Measurements from ENCODE around the gene GARRE1. TPM values are rescaled to one million over a fixed set of nuclear protein-coding genes. Genes with fewer than 3 reads are reported as not detected.
"Not testable (repeated sequence)": the region's sequence is repeated elsewhere in the genome, so short reads cannot be mapped to it uniquely, and the experiment has no call there.

GARRE1 gene
- total RNA-seq, 1 experiment from 2014 or later, result 16.9 TPM

DNA sequence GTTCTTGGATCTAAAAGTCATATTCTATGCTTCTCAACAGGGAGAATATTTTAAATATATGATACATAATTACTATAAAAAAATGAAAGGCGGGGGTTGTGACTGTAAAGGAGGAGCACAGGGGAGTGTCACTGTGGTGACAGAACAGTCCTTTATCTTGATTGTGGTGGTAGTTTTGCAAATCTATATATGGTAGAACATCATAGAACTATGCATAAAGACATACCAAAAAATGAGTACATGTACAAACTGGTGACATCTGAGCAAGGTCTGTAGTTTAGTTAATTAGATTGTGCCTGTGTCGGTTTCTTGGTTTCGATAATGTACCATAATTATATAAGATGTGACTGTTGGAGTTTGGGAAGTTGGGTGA is 38.7 kb upstream of the GARRE1 start:
- Histone ChIP-seq H3K9ac (ENCODE audit: low read length) (no peak overlapping the region), H4K20me1 (ENCODE audit: insufficient read depth) (peaks cover 7% of the 10 kb centered on the region; the same call in 1 of the 2 replicates), H3K4me1 (ENCODE audit: control insufficient read depth in 1 of 2, insufficient read depth in 2 of 2, low read length in 2 of 2) (peaks cover 0 to 9% of the 10 kb centered on the region in 2 experiments; a peak in 1 of 4 replicates), H2AFZ (ENCODE audit: low read depth, low read length, poor library complexity, severe bottlenecking) (no peak overlapping the region), H3K4me2 (ENCODE audit: low read length) (no peak overlapping the region), H3K79me2 (ENCODE audit: insufficient read depth, low read length) (peaks cover 68% of the 10 kb centered on the region), H3K27ac (ENCODE audit: low read depth, low read length) (no peak overlapping the region), H3K9me3 (ENCODE audit: control insufficient read depth in 1 of 2, insufficient read depth in 1 of 2, low read depth in 1 of 2, low read length in 2 of 2) (no peaks in the 10 kb centered on the region), H3K27me3 (ENCODE audit: insufficient read depth, low read length) (no peaks in the 10 kb centered on the region), H3K4me3 (replicated peaks in 1 of 2; ENCODE audit: low read depth in 1 of 2, low read length in 2 of 2) (no peak overlapping the region), H3K9me2 (ENCODE audit: insufficient read depth) (no peaks in the 10 kb centered on the region), H3K36me3 (ENCODE audit: control insufficient read depth in 1 of 2, insufficient read depth in 2 of 2, low read length in 2 of 2) (peaks cover 19 to 20% of the 10 kb centered on the region in 2 experiments)
- intact Hi-C loops (cut with micrococcal nuclease), result no loop called here
- TF ChIP-seq SRF (IDR thresholded peaks at IDR 0.05; ENCODE audit: low read depth) (no peak), CBX3 (IDR thresholded peaks at IDR 0.05; ENCODE audit: low read depth) (no peak), EGR1 (IDR thresholded peaks at IDR 0.05; ENCODE audit: low read depth) (no peak), JUND (IDR thresholded peaks at IDR 0.05) (no peak), EZH2phosphoT487 (IDR thresholded peaks at IDR 0.05; ENCODE audit: borderline replicate concordance) (no peak)
- TF ChIP-seq, protein P1, sequence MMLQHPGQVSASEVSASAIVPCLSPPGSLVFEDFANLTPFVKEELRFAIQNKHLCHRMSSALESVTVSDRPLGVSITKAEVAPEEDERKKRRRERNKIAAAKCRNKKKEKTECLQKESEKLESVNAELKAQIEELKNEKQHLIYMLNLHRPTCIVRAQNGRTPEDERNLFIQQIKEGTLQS (IDR thresholded peaks at IDR 0.05), result no peak
- TF ChIP-seq, protein P2, sequence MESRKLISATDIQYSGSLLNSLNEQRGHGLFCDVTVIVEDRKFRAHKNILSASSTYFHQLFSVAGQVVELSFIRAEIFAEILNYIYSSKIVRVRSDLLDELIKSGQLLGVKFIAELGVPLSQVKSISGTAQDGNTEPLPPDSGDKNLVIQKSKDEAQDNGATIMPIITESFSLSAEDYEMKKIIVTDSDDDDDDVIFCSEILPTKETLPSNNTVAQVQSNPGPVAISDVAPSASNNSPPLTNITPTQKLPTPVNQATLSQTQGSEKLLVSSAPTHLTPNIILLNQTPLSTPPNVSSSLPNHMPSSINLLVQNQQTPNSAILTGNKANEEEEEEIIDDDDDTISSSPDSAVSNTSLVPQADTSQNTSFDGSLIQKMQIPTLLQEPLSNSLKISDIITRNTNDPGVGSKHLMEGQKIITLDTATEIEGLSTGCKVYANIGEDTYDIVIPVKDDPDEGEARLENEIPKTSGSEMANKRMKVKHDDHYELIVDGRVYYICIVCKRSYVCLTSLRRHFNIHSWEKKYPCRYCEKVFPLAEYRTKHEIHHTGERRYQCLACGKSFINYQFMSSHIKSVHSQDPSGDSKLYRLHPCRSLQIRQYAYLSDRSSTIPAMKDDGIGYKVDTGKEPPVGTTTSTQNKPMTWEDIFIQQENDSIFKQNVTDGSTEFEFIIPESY (IDR thresholded peaks at IDR 0.05; ENCODE audit: extremely low read depth, insufficient replicate concordance, low read length), result no peak
- ChIA-PET CTCF (no interaction called here), RAD21 (ENCODE audit: low non-redundant PET in 1 of 2, low total read pairs in 2 of 2, uncharacterized antibody in 2 of 2, unreplicated experiment in 2 of 2) (no interaction called here), POLR2A (no interaction called here)
- no peak for ATAC-seq
- no peak for DNase-seq (ENCODE audit: low read depth, low spot score)
- BruUV-seq (replicated peaks), result no TSS peak

GRCh38 chr19:34216745-34217219 is 37.6 kb upstream of the GARRE1 start:
- H4K20me1 ChIP-seq (ENCODE audit: insufficient read depth); ATAC-seq; H3K4me1 ChIP-seq (ENCODE audit: control insufficient read depth in 1 of 2, insufficient read depth in 2 of 2, low read length in 2 of 2); BruUV-seq (replicated peaks); H3K4me2 ChIP-seq (ENCODE audit: low read length); H3K9me3 ChIP-seq (ENCODE audit: control insufficient read depth in 1 of 2, insufficient read depth in 1 of 2, low read depth in 1 of 2, low read length in 2 of 2); intact Hi-C loops (cut with micrococcal nuclease); H3K9ac ChIP-seq (ENCODE audit: low read length); H2AFZ ChIP-seq (ENCODE audit: low read depth, low read length, poor library complexity, severe bottlenecking); RAD21 ChIA-PET (ENCODE audit: low non-redundant PET in 1 of 2, low total read pairs in 2 of 2, uncharacterized antibody in 2 of 2, unreplicated experiment in 2 of 2); H3K4me3 ChIP-seq (replicated peaks in 1 of 2; ENCODE audit: low read depth in 1 of 2, low read length in 2 of 2); H3K27me3 ChIP-seq (ENCODE audit: insufficient read depth, low read length); POLR2A ChIA-PET; H3K9me2 ChIP-seq (ENCODE audit: insufficient read depth); DNase-seq (ENCODE audit: low read depth, low spot score); H3K27ac ChIP-seq (ENCODE audit: low read depth, low read length): not testable (repeated sequence)
- H3K79me2 ChIP-seq (ENCODE audit: insufficient read depth, low read length), result peaks cover 73% of the 10 kb centered on the region
- CTCF ChIA-PET, result interaction anchor here (0.6 kb wide), 1 partner anchor 130 kb away, joined by 5 read pairs; no protein-coding TSS in a partner anchor
- peaks cover 25 to 29% of the 10 kb centered on the region in 2 experiments for H3K36me3 ChIP-seq (ENCODE audit: control insufficient read depth in 1 of 2, insufficient read depth in 2 of 2, low read length in 2 of 2)
